GM21526 (cell line): ENCODE results near the gene IFIT2.
A peak's percentile ranks its signal among the peaks of the same experiment; 100 is the strongest.

ENCODE experiments used
- ATAC-seq: cut with Tn5 transposase; IDR thresholded peaks from one replicate; pipeline ENCODE4 v1.9.1; 2021; ENCODE audit warnings: moderate library complexity; ENCODE audit not compliant: unreplicated experiment, low FRiP score

Gene IFIT2

DNA sequence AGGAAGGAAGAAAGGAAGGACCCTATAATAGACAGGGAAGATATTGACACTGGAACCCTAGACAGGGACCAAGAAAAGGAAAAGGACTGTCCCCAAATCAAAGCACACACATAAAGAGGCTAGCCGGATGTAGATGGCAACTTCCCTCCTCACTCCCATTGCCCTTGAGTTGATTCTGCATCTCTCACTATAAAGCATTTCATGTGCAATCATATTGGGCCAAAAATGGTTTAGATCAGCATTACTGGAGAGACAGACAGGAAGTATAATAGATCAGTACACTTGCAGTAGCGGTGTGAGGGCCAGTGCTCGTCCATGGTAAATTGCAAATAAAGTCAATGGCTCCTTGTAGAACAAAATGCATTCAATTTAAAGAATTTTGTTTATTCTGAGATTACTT is 34.4 kb downstream of the IFIT2 start:
- no peak for ATAC-seq

DNA sequence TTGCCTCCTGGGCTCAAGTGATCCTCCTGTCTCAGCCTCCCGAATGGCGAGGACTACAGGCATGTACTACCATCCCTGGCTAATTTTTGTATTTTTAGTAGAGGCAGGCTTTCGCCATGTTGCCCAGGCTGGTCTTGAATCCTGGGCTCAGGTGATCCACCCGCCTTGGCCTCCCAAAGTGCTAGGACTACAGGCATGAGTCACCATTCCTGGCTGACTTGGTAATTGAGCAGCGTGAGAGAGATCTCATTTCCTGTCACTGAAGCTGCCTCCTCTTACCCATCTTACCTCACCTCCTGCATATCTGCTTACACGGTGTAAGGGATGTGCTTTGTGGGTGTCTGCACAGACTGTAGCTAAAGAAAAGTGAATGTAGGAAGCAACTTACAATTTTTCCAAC is 35.6 kb downstream of the IFIT2 start:
- ATAC-seq, result no peak

DNA sequence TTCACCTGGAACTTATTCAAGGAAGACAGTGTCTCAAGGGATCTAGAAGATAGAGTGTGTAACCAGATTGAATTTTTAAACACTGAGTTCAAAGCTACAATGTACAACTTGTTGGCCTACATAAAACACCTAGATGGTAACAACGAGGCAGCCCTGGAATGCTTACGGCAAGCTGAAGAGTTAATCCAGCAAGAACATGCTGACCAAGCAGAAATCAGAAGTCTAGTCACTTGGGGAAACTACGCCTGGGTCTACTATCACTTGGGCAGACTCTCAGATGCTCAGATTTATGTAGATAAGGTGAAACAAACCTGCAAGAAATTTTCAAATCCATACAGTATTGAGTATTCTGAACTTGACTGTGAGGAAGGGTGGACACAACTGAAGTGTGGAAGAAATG is 36.9 kb downstream of the IFIT2 start:
- ATAC-seq, result no peak

DNA sequence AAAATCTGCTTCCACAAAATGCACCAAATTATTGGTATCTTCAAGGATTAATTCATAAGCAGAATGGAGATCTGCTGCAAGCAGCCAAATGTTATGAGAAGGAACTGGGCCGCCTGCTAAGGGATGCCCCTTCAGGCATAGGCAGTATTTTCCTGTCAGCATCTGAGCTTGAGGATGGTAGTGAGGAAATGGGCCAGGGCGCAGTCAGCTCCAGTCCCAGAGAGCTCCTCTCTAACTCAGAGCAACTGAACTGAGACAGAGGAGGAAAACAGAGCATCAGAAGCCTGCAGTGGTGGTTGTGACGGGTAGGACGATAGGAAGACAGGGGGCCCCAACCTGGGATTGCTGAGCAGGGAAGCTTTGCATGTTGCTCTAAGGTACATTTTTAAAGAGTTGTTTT is 38.0 kb downstream of the IFIT2 start:
- ATAC-seq, result no peak

DNA sequence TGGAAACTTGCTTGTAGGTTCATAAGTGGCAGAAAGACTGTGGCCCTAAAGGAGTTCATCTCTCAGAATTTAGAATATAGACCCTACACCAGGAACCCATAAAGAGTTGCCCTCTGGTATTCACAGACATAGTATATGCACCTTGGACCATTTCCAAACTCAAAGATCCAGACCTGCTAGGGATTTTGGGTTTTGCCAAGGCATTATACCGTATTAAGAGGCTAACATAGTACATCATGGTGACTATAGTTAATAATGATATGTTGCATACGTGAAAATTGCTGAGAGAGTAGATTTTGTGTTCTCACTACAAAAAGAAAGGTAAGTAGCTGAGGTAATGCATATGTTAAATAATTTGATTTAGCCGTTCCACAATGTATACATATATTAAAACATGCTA is 39.8 kb downstream of the IFIT2 start:
- ATAC-seq, result no peak

DNA sequence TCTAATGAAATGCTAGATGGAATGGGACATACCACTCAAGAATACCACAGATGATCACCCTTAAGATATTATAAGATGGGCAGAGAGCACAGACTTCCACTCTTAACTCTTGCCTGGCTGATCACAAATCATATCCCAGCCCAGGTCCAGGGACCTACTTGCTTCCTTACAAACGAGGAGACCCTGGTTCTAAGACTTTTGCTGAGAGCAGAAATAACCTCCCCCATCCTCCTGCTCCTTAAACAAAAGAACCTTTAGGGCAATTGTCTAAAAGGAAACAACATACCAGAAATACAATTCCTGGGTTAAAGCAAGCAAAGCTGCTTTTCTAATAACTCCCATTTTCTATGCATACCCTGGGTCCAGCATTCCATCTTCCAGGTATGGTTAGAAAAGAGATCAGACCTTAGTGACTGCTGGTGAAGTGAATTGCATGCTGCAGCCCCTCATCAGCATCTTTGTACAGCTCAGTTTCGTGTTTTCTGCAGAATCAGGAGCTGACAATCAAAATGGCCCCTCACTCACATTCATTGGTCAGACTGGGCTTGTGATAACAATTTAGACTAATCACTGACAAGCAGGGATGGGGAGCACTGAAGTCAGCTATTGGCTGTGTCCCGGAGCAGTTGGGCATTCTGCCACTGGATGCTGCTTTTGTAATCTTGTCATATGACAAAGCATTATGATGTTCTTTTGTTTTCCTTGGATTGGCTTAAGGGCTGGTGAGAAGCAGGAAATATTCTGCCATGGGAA is 40.5 kb downstream of the IFIT2 start:
- no peak for ATAC-seq

DNA sequence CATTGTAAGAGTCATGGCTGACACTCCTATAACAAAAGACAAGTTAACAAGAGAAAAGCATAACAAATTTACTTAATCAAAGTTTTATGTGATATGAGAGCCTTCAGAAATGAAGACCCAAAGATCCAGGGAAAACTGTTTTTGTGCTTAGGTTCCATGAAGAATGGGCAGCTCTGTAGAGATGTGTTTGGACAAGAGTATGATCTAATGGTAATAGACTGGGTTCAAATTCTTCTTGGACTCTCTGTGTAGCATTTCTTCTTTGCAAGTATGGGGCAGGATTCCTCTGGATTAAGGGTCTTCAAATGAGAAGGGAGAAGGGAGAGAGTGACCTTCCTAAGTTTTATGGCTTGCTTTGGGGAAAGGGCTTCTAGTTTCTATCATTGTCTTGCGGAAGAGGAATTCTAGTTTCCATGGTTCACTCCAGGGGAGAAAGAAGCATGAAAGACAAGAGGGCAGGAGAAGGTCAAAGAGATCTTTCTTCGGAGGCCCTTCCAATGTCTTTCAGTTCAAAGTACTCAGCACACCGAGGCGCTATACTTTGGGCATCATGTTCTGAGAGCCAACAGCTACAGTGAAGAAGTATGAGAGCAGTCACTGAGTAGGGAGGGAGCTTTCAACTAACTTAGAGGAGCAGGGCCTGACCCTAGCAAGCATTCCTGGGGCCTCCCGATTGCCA is 41.4 kb downstream of the IFIT2 start:
- ATAC-seq, result no peak

DNA sequence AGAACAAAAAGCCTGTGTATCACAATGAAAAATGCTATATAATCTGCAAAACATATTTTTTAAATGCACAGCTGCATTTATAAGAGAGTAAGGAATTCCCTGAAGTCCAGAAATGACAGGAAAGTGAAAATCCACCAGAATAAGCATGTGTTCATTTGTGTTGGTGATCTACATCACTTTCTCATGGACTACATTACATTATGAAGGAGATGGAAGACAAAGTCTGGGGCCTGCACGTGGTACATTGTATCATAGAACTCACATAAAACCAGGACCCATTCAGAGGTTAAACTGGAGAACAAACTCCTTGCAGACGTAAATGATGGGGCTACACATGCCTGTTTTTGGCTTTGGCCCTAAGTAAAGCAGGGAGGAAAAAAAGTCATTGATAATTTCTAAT is 42.3 kb downstream of the IFIT2 start:
- no peak for ATAC-seq

DNA sequence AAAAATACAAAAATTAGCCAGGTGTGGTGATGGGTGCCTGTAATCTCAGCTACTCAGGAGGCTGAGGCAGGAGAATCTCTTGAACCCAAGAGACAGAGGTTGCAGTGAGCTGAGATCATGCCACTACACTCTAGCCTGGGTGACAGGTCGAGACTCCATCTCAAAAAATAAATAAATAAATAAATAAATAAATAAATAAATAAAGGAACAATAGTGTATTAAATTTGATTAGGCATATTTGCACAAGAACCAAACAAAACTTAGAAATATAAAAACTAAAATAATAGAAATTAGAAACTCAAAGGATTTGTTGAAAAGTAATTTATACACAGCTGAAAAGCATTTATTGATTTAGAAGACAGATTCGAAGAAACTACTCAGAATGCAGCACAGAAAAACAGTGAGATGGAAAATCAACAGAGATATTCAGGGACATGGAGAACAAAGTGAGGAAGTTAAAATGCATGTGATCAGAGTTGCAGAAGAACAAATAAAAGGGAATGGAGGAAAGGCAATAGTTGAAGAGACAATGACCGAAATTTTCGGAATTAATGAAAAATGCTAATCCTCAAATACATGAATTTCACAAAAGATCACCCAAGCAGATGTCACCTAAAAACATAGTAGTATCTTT is 43.6 kb downstream of the IFIT2 start:
- ATAC-seq, result no peak

DNA sequence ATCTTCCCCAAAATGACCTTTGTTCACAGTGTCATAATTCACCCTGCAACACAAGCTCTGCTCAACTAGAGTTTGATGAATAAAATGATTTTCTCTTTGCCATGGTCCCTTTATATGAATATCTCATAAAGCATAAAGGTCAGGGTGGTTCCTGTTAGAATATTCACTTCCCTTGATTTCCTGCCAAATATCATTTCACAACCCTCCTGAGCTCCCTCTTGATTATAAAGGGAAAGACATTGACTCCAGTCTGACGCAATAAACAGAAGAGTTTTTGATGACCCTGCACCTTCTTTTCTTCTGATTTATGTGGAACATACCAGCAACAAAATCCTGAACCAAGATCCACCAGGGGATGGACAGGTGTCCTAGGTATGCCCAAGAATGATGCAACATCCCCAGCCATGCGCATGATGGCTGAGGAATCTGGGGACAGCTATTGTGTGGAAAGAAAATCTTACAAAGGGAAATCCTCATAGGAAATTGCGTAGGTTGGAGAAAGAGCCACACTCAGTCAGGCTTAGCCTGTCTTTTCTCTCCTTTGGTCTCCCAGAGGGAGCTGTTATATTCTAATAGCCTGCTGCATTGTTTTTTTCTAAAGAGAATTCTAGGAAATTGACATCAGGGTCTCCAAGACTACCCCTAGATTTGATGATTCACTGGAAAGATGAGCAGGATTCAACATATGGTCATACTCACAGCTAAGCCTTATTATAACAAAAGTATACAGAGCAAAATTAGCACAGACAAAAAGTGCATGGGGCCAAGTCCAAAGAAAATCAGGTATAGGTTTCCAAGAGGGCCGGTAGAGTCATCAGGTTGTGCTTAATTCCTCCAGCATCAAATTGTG is 44.8 kb downstream of the IFIT2 start:
- ATAC-seq, result no peak

DNA sequence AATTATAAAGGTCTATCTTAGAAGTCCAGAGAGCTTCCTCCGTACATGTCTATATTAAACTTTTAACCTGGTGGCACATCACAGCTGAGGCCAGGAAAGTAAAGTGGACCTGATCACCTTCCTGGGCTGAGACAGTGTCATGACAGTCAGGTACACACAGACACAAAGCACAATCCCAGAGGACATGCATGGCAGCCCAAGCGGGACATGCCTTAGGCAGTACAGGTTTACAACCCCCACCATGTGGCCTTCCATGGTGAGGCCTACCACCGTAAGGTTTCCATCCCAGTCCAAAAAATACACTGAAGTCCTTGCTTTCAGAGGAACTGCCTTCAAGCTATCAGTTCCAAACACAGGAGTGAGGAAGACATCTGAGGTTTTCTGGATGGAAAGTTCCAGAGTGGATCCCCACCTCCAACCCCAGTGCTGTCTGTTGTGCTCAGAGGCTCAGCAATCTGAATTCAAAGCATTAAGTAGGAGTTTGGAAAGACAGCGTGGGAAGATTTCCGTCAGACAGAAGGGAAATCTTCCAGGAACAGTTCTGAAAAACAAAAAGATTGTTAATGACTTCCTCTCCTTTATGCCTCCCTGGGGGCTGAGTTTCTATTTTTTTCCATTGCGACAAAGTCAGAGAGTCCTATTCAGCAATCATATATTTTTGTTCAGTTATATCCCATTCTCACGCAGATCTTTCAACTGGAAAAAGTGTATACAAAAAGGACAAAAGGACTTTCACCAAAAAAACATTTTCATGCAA is 46.0 kb downstream of the IFIT2 start:
- ATAC-seq, result no peak

DNA sequence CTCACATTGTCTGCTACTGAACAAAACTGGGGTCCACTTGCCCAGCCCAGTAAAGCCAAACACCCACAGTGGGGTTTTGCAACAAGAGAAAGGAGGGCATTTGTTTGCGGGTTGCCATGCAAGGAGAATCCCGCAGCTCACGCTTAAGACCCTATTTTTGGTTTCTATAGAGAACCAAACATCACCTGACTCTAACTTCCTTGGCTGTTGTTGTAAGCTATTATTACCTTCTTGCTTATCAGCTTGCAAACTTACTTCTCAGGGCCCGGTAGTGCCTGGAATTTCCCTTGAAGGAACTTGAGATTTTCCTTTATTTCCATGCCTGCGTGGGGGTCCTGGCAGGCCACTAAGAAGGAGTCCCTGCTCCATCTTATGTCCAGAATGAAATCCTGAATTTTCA is 46.6 kb downstream of the IFIT2 start:
- ATAC-seq, result no peak

DNA sequence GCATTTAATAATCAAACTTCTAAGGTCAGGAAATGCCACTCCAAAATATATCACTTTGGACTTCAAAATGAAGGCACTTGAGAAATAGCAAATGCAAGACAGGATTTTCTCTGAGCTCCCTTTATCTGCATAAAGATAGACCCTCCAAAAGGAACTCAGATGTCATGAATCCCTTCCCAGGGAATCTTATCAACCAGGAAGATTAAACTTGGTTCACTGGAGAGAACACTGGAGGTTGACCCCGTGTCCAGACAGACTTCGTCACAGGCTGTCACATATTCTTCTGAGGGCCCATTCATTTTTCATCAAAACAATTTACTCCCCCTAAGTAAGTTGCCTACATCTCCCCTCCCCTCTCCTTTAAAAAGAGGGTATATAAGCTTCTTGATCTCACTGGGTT is 47.1 kb downstream of the IFIT2 start:
- no peak for ATAC-seq

DNA sequence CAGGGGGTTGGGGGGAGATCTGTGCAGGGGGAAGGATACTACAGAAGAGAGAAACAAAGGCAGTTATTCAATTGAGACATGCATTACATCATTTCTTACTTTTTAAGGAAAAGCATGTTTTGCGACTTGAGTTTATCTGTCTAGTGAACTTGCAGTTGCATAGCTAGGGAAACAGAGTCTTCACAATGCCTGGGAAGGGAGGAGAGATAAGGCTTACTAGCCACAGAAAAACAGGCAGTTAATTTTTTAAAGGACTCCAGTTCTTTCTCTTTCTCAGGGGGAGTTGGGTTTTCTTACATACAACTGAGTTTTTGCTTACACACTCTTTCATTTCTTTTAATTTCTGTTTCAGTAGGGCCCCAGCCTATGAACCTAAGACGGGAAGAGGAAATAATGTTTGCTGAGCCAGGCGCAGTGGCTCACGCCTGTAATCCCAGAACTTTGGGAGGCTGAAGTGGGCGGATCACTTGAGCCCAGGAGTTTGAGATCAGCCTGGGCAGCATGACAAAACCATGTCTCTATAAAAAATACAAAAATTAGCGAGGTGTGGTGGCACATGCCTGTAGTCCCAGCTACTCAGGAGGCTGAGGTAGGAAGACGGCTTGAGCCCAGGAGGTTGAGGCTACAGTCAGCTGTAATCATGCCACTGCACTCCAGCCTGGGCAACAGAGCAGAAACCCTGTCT is 48.9 kb downstream of the IFIT2 start:
- peak; percentile 33 for ATAC-seq

DNA sequence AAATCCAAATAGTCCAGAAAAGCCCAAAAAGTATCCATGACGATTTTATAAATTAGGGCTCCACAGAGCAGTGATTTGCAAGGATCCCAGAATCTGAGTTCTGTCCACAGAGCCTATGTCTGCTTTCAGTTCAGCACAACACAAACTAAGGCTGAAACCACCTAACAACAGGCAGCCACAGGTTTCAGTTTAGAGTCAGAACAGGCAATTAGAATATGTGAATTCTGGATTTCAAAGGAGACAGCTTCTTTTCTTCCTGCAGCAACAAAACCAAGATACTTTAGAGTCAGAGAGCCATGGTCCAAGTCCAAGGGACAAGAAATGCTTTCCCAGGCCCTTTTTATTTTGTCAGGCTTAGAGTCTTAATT is 49.5 kb downstream of the IFIT2 start:
- ATAC-seq, result peak; percentile 88

DNA sequence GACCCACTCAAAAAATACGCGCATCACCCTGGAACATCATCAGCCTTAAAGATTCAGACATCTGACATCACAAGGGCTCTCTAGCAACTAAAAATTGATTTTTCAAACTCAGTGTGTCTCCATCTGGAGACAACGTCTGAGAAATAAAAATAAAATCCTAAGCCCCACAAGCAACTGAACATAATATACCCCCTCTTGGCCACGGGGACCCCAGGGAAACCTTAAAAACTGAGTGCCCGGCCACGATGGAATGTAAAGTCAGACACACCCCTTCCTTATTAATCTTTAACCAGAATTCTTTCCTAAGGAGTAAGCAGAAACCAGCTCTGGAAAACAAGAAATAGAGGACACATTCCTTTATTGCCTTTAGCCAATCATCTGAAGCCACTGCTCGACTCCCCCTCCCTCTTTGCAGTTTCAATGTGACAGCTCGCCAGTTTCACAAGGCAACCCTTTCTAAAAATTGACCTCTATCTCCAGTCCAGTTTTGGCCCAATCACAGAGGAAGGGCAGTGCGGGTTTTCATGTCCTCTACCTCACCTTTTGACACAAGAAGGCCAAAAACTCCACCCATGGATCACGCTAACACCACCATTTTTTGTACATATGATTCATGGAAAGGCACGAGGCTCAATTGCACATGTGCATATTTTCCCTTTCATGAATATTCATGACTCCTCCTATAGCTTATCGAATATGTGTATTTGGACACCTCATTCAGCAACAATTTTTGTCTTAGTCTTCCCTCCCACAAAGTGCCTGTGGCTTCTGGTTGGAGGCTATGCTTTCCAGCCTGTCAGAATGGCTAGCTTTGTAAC is 50.1 kb downstream of the IFIT2 start:
- ATAC-seq, result no peak

DNA sequence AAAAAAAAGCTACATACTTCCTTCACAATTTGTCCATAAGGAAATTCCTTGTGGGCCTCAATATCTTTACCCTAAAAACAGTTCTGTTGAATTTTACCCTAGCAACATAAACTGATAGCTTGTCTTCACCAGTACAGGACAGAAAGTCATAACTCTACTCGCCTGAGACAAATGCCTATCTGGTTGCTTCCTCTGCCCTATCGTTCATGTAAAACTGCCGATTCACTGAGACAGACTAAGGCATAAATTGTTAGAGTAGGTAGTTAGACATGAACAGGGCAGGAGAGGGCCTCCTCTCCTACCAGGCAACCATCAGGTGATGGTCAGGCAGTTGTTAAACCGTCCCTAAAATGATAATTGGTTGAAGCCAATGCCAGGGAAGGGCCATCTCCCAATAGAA is 51.0 kb downstream of the IFIT2 start:
- ATAC-seq, result no peak

DNA sequence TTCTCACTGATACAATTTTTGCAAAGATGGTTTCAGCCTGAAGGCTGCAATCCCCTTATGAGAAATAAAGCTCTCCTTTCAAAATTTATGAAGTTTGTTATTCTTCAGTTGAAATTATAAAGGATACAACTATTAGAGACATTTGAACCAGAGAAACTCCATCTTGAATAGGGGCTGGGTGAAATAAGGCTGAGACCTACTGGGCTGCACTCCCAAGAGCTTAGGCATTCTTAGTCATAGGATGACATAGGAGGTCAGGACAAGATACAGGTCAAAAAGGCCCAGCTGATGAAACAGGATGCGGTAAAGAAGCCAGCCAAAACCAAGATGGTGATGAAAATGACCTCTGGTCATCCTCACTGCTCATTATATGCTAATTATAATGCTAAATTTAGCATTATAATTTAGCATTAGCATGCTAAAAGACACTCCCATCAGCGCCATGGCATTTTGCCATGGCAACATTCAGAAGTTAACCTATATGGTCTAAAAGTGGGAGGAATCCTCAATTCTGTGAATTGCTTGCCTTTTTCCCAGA is 53.6 kb downstream of the IFIT2 start:
- ATAC-seq, result no peak

DNA sequence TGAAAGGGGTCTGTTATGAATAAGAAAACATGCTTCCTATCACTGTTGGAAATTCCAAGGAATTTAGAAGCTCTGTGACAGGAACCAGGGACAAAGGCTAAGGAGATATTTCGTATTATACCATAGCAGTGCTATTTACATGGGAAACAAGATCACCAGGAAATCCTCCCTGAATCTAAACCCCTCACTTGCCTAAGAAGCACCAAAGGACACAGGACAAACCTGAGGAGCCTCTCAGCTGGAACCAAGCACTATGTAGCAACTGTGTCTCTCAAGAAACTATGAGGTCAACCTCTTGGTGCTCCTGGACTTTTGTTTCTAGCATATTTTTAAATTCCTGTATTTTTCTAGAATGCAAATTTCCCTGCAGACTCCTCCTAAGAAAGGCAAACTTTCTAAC is 55.2 kb downstream of the IFIT2 start:
- no peak for ATAC-seq
